BE2C (cell line): ENCODE data around the gene SSH3. TPM values are rescaled to one million over a fixed set of nuclear protein-coding genes. Genes with fewer than 3 reads are reported as not detected.

ENCODE experiments used
- DNase-seq: peaks from one replicate; pipeline ENCODE4 v3.0.0-alpha.2; 2020
- H3K27me3 ChIP-seq: fragments of 250-450 bp; sonication (Bioruptor Pico); 2 replicates; pipeline ENCODE4 v1.5.1; 2020; ENCODE audit warnings: mild to moderate bottlenecking
- H3K36me3 ChIP-seq: fragments of 250-450 bp; sonication (Bioruptor Pico); 2 replicates; pipeline ENCODE4 v1.5.1; 2020; ENCODE audit warnings: mild to moderate bottlenecking
- H3K4me1 ChIP-seq: fragments of 250-450 bp; sonication (Bioruptor Pico); 2 replicates; pipeline ENCODE4 v1.5.1; 2020
- H3K4me3 ChIP-seq: 2 replicates; pipeline ENCODE4 v1.5.1; 2011; ENCODE audit warnings: low read depth, low read length
- H3K9me3 ChIP-seq: fragments of 250-450 bp; sonication (Bioruptor Pico); 2 replicates; pipeline ENCODE4 v1.5.1; 2020
- polyA plus RNA-seq: library from polyadenylated mRNA; unstranded; fragments of >200 nt; gene quantifications from one replicate; pipeline ENCODE4 v1.2.1, GENCODE V29; 2012; ENCODE audit warnings: low read depth, missing spikeins; ENCODE audit not compliant: insufficient read length, insufficient read depth
- TF ChIP-seq, protein P1 (sequence below): IDR thresholded peaks from 2 replicates; pipeline ENCODE4 v1.5.1; 2012; ENCODE audit warnings: mild to moderate bottlenecking, low read depth, low read length

Gene SSH3
- 3.9 TPM for polyA plus RNA-seq

DNA sequence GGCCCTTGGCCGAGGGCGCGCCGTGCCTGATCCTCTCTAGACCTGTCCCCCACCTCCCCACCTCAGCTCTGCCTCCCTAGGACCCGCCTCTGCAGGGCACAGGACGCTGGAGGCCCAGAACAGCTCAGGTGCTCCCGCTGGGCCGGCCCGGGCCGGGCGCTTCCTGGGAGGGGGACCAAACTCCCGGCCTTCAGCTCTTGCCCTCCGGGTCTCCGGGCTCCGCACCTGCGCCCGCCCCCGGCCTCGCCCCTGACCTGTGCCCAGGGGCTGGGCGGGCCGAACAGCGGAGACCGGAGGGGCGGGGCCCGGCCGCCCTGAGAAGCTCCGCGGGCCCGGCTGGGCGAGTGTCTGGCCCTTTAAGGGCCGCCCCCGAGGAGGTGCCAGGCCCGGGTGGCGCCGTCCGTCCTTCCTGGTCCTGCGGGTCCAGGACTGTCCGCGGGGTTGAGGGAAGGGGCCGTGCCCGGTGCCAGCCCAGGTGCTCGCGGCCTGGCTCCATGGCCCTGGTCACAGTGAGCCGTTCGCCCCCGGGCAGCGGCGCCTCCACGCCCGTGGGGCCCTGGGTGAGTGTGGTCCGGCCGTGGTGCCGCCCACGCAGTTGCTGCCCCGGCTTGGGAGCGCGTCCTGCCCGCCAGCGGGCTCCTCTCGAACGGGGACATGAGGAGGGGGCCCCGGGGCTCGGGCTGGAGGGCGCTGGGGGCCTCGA lies at the start of gene SSH3:
Gene SSH3 (plus strand): TSS at position 399 of the 703 bp plus-strand sequence. CDS start 96 bp downstream, at position 495.
- H3K4me1 ChIP-seq = peaks cover 14% of the 10 kb centered on the region
- no peak for DNase-seq
- H3K36me3 ChIP-seq = peaks cover 23% of the 10 kb centered on the region
- H3K27me3 ChIP-seq = no peaks in the 10 kb centered on the region
- TF ChIP-seq, protein P1, sequence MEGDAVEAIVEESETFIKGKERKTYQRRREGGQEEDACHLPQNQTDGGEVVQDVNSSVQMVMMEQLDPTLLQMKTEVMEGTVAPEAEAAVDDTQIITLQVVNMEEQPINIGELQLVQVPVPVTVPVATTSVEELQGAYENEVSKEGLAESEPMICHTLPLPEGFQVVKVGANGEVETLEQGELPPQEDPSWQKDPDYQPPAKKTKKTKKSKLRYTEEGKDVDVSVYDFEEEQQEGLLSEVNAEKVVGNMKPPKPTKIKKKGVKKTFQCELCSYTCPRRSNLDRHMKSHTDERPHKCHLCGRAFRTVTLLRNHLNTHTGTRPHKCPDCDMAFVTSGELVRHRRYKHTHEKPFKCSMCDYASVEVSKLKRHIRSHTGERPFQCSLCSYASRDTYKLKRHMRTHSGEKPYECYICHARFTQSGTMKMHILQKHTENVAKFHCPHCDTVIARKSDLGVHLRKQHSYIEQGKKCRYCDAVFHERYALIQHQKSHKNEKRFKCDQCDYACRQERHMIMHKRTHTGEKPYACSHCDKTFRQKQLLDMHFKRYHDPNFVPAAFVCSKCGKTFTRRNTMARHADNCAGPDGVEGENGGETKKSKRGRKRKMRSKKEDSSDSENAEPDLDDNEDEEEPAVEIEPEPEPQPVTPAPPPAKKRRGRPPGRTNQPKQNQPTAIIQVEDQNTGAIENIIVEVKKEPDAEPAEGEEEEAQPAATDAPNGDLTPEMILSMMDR = no peak
- H3K4me3 ChIP-seq = peak within 1 kb of the TSS; percentile 60
- no peaks in the 10 kb centered on the region for H3K9me3 ChIP-seq

- Histone ChIP-seq H3K27me3 (no peaks in the 10 kb centered on the region), H3K4me3 (no peak overlapping the region), H3K4me1 (no peaks in the 10 kb centered on the region), H3K9me3 (no peaks in the 10 kb centered on the region), H3K36me3 (peaks cover 79% of the 10 kb centered on the region)
- no peak for DNase-seq
- TF ChIP-seq, protein P1 = no peak
Observed at GRCh38 chr11:67253872-67254624, 49.3 kb upstream of the SSH3 start.

DNA sequence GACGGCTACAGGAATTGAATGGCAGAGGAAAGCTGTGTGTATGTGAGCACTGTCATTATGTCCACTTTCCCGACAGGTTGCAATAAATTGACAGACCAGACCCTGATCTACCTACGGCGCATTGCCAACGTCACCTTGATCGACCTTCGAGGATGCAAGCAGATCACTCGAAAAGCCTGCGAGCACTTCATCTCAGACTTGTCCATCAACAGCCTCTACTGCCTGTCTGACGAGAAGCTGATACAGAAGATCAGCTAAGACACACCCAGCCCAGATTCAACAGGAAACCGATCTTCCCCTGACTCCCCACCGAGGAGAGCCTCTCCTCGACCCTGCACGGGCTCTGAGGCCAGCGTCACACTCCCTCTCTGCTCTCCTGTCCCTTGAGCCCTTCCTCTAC lies 48.5 kb upstream of the SSH3 start:
- no peak for DNase-seq
- Histone ChIP-seq H3K9me3 (no peaks in the 10 kb centered on the region), H3K4me3 (no peak overlapping the region), H3K27me3 (no peaks in the 10 kb centered on the region), H3K4me1 (no peaks in the 10 kb centered on the region), H3K36me3 (peaks cover 71% of the 10 kb centered on the region)
- TF ChIP-seq, protein P1 = no peak

DNA sequence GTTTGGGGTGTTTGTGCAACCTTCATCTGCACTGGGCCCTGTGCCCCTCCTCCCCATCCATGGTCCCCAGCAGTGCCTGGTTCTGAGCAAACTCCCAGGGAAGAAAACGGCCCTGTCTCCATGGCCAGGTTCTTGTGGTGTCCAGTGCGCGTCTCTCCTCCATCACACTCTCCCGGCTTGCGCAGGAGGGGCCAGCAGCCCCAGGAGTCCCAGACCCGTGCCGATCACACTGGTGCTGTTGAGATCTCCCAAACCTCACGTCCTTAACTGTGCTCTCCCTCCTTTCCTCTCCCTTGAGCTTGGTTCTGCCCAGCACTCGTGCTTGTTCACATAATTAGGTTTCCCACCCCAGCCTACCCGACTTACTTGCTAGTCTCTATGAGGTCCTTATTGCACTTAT lies 48.0 kb upstream of the SSH3 start:
- no peaks in the 10 kb centered on the region for H3K27me3 ChIP-seq
- H3K4me1 ChIP-seq = no peaks in the 10 kb centered on the region
- no peak for DNase-seq
- peaks cover 66% of the 10 kb centered on the region for H3K36me3 ChIP-seq
- H3K9me3 ChIP-seq = no peaks in the 10 kb centered on the region
- TF ChIP-seq, protein P1 = no peak
- no peak overlapping the region for H3K4me3 ChIP-seq

DNA sequence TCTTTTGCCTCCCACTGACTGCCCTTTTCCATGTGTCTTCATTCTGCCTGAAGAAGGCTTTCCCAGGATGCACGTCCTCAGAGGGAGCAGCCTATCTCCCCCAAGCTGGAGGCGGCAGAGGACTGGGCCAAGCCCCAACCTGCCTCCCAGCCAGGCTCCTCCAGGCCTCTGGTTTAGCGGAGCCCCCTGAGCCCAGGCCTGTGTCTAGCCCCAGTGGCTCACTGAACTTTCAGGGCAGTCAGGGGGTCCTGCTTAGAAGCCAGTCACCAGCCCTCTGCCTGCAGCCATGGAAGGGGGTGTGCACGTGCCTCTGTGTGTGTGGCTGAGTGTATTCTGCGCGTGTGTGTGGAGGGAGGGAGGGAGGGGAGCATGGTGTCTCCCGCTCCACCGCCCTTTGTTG lies 47.5 kb upstream of the SSH3 start:
- no peak for DNase-seq

More for the DNA sequence above, 47.5 kb upstream of the SSH3 start:
- Histone ChIP-seq H3K4me1 (no peaks in the 10 kb centered on the region), H3K36me3 (peaks cover 60% of the 10 kb centered on the region), H3K9me3 (no peaks in the 10 kb centered on the region), H3K27me3 (no peaks in the 10 kb centered on the region), H3K4me3 (no peak overlapping the region)
- TF ChIP-seq, protein P1 = no peak
